Right renal cortex interstitium (tissue), 3 donors: ENCODE measurements around the gene FAM149B1. TPM values are rescaled to one million over a fixed set of nuclear protein-coding genes. Genes with fewer than 3 reads are reported as not detected.
"Not testable (repeated sequence)": the region's sequence is repeated elsewhere in the genome, so short reads cannot be mapped to it uniquely, and the experiment has no call there.

Experiments used
- DNase-seq, 3 donors: peaks; one replicate each; pipeline ENCODE4 v3.0.0-alpha.2; 2013; ENCODE audit warnings: low read depth in 3 of 3, low spot score in 2 of 3
- polyA plus RNA-seq, 3 donors: library from polyadenylated mRNA; unstranded; fragments of 120-200 nt; gene quantifications; one replicate each; pipeline ENCODE4 v1.2.1, GENCODE V29; 2013; ENCODE audit not compliant: insufficient read length in 3 of 3

The FAM149B1 gene
- 10 to 100 TPM; 41.3 to 45.1 (median 41.4) TPM for polyA plus RNA-seq

- peak; percentile 90 to 96 (median 93) for DNase-seq
Observed at GRCh38 chr10:73167783-73168464, at the start of gene FAM149B1, which contains the start of gene ECD. TSS of gene FAM149B1 (plus strand) at chr10:73168119. CDS start at chr10:73168340, 221 bp downstream. TSS of gene ECD (minus strand) at chr10:73168008. CDS start at chr10:73163937, 4,071 bp downstream.

- DNase-seq: no peak
Observed at GRCh38 chr10:73119457-73119856, 48.5 kb upstream of the FAM149B1 start.

- DNase-seq: no peak
Observed at GRCh38 chr10:73119952-73120351, 48.0 kb upstream of the FAM149B1 start.

- DNase-seq: no peak
Observed at GRCh38 chr10:73126343-73126742, 41.6 kb upstream of the FAM149B1 start.

GRCh38 chr10:73131301-73131700 is 36.6 kb upstream of the FAM149B1 start:
- no peak for DNase-seq

- DNase-seq: no peak
Observed at GRCh38 chr10:73131913-73132686, 35.8 kb upstream of the FAM149B1 start.

GRCh38 chr10:73134727-73135126 is 33.2 kb upstream of the FAM149B1 start:
- DNase-seq: no peak

GRCh38 chr10:73136627-73137026 is 31.3 kb upstream of the FAM149B1 start:
- no peak for DNase-seq

- DNase-seq: no peak
Observed at GRCh38 chr10:73139251-73139650, 28.7 kb upstream of the FAM149B1 start.

GRCh38 chr10:73141603-73142002 is 26.3 kb upstream of the FAM149B1 start:
- DNase-seq: no peak

- not testable (repeated sequence) for DNase-seq
Observed at GRCh38 chr10:73150633-73151413, 17.1 kb upstream of the FAM149B1 start.

- DNase-seq: no peak
Observed at GRCh38 chr10:73152009-73152408, 15.9 kb upstream of the FAM149B1 start.

- DNase-seq: no peak
Observed at GRCh38 chr10:73156054-73156453, 11.9 kb upstream of the FAM149B1 start.

- peak; percentile 17 to 29 (median 23) for DNase-seq
Observed at GRCh38 chr10:73159038-73159648, 8.8 kb upstream of the FAM149B1 start.

- DNase-seq: no peak
Observed at GRCh38 chr10:73161079-73161478, 6.8 kb upstream of the FAM149B1 start.

- no peak for DNase-seq
Observed at GRCh38 chr10:73161662-73162061, 6.3 kb upstream of the FAM149B1 start.

- no peak for DNase-seq
Observed at GRCh38 chr10:73163096-73163495, 4.8 kb upstream of the FAM149B1 start.

GRCh38 chr10:73166972-73167371 is 947 bp upstream of the FAM149B1 start:
- no peak for DNase-seq

GRCh38 chr10:73167458-73167782 is 499 bp upstream of the FAM149B1 start:
- DNase-seq: peak in 1 of 3 donors; percentile 8

GRCh38 chr10:73168465-73168803 is 515 bp downstream of the FAM149B1 start:
- peak in 2 of 3 donors; percentile 12 to 39 for DNase-seq

GRCh38 chr10:73169320-73169719 is 1.4 kb downstream of the FAM149B1 start:
- DNase-seq: no peak
